Activated T-cell treated with anti-CD3 and anti-CD28 coated beads, Interleukin-2, amount 50 U/mL, for 24 hours (primary cell): Measurements from ENCODE around the gene RAPGEF4.

Experiments used
- DNase-seq: peaks from one replicate; pipeline ENCODE4 v3.0.0-alpha.2; 2020
- H3K27ac Mint-ChIP-seq: 2 replicates; pipeline ENCODE4 v1.8.0; 2020; ENCODE audit warnings: mild to moderate bottlenecking, mixed read lengths
- H3K27me3 Mint-ChIP-seq: 2 replicates; pipeline ENCODE4 v1.8.0; 2020; ENCODE audit warnings: mixed read lengths
- H3K36me3 Mint-ChIP-seq: 2 replicates; pipeline ENCODE4 v1.8.0; 2020; ENCODE audit warnings: low read depth, mixed read lengths
- H3K4me1 Mint-ChIP-seq: 2 replicates; pipeline ENCODE4 v1.8.0; 2020; ENCODE audit warnings: low read depth, mixed read lengths
- H3K4me3 Mint-ChIP-seq: 2 replicates; pipeline ENCODE4 v1.8.0; 2020; ENCODE audit warnings: mild to moderate bottlenecking, moderate library complexity, mixed read lengths
- H3K9me3 Mint-ChIP-seq: 2 replicates; pipeline ENCODE4 v1.8.0; 2020; ENCODE audit warnings: mixed read lengths

RAPGEF4 gene

GRCh38 chr2:173050684-173051083 lies 315.0 kb downstream of the RAPGEF4 start:
- Mint-ChIP-seq H3K4me1 (peaks cover 19% of the 10 kb centered on the region), H3K4me3 (no peak overlapping the region), H3K27ac (no peak overlapping the region), H3K36me3 (no peaks in the 10 kb centered on the region), H3K9me3 (no peaks in the 10 kb centered on the region), H3K27me3 (peaks cover 30% of the 10 kb centered on the region)
- no peak for DNase-seq

- Mint-ChIP-seq H3K36me3 (no peaks in the 10 kb centered on the region), H3K9me3 (no peaks in the 10 kb centered on the region), H3K4me3 (no peak overlapping the region), H3K27me3 (peaks cover 39% of the 10 kb centered on the region), H3K27ac (no peak overlapping the region), H3K4me1 (peaks cover 19% of the 10 kb centered on the region)
- DNase-seq = no peak
Observed at GRCh38 chr2:173051463-173052215, 316.0 kb downstream of the RAPGEF4 start.

GRCh38 chr2:173053043-173053699 lies 317.5 kb downstream of the RAPGEF4 start:
- peaks cover 19% of the 10 kb centered on the region for H3K4me1 Mint-ChIP-seq
- H3K9me3 Mint-ChIP-seq = no peaks in the 10 kb centered on the region
- H3K36me3 Mint-ChIP-seq = no peaks in the 10 kb centered on the region
- H3K4me3 Mint-ChIP-seq = no peak overlapping the region
- no peak overlapping the region for H3K27ac Mint-ChIP-seq
- peaks cover 49% of the 10 kb centered on the region for H3K27me3 Mint-ChIP-seq
- no peak for DNase-seq

- Mint-ChIP-seq H3K27ac (no peak overlapping the region), H3K9me3 (no peaks in the 10 kb centered on the region), H3K36me3 (no peaks in the 10 kb centered on the region), H3K4me3 (no peak overlapping the region), H3K4me1 (peaks cover 8% of the 10 kb centered on the region), H3K27me3 (peaks cover 49% of the 10 kb centered on the region)
- no peak for DNase-seq
Observed at GRCh38 chr2:173054466-173054865, 318.8 kb downstream of the RAPGEF4 start.

- H3K36me3 Mint-ChIP-seq = no peaks in the 10 kb centered on the region
- no peak overlapping the region for H3K4me3 Mint-ChIP-seq
- H3K4me1 Mint-ChIP-seq = no peaks in the 10 kb centered on the region
- H3K27me3 Mint-ChIP-seq = peaks cover 44% of the 10 kb centered on the region
- no peaks in the 10 kb centered on the region for H3K9me3 Mint-ChIP-seq
- DNase-seq = no peak
- no peak overlapping the region for H3K27ac Mint-ChIP-seq
Observed at GRCh38 chr2:173056705-173057364, 321.2 kb downstream of the RAPGEF4 start.

GRCh38 chr2:173058097-173058496 lies 322.5 kb downstream of the RAPGEF4 start:
- no peak overlapping the region for H3K27ac Mint-ChIP-seq
- no peak overlapping the region for H3K4me3 Mint-ChIP-seq
- H3K27me3 Mint-ChIP-seq = peaks cover 45% of the 10 kb centered on the region
- no peaks in the 10 kb centered on the region for H3K9me3 Mint-ChIP-seq
- H3K36me3 Mint-ChIP-seq = no peaks in the 10 kb centered on the region
- DNase-seq = no peak
- no peaks in the 10 kb centered on the region for H3K4me1 Mint-ChIP-seq

GRCh38 chr2:173058673-173059072 lies 323.0 kb downstream of the RAPGEF4 start:
- Mint-ChIP-seq H3K27ac (no peak overlapping the region), H3K9me3 (no peaks in the 10 kb centered on the region), H3K36me3 (no peaks in the 10 kb centered on the region), H3K4me1 (no peaks in the 10 kb centered on the region), H3K27me3 (peaks cover 41% of the 10 kb centered on the region), H3K4me3 (no peak overlapping the region)
- DNase-seq = no peak

GRCh38 chr2:173059292-173059691 lies 323.6 kb downstream of the RAPGEF4 start:
- Mint-ChIP-seq H3K9me3 (no peaks in the 10 kb centered on the region), H3K27ac (no peak overlapping the region), H3K4me1 (no peaks in the 10 kb centered on the region), H3K27me3 (peaks cover 47% of the 10 kb centered on the region), H3K4me3 (no peak overlapping the region), H3K36me3 (no peaks in the 10 kb centered on the region)
- no peak for DNase-seq

- H3K36me3 Mint-ChIP-seq = no peaks in the 10 kb centered on the region
- no peaks in the 10 kb centered on the region for H3K9me3 Mint-ChIP-seq
- H3K4me1 Mint-ChIP-seq = no peaks in the 10 kb centered on the region
- DNase-seq = no peak
- no peak overlapping the region for H3K27ac Mint-ChIP-seq
- peaks cover 44% of the 10 kb centered on the region for H3K27me3 Mint-ChIP-seq
- no peak overlapping the region for H3K4me3 Mint-ChIP-seq
Observed at GRCh38 chr2:173059971-173060461, 324.4 kb downstream of the RAPGEF4 start.

GRCh38 chr2:173062801-173063200 lies 327.2 kb downstream of the RAPGEF4 start:
- Mint-ChIP-seq H3K9me3 (no peaks in the 10 kb centered on the region), H3K4me1 (no peaks in the 10 kb centered on the region), H3K27me3 (peaks cover 41% of the 10 kb centered on the region), H3K27ac (no peak overlapping the region), H3K4me3 (no peak overlapping the region), H3K36me3 (no peaks in the 10 kb centered on the region)
- DNase-seq = no peak

- DNase-seq = no peak
- no peak overlapping the region for H3K4me3 Mint-ChIP-seq
- H3K27ac Mint-ChIP-seq = no peak overlapping the region
- H3K36me3 Mint-ChIP-seq = no peaks in the 10 kb centered on the region
- H3K27me3 Mint-ChIP-seq = peaks cover 46% of the 10 kb centered on the region
- H3K9me3 Mint-ChIP-seq = no peaks in the 10 kb centered on the region
- no peaks in the 10 kb centered on the region for H3K4me1 Mint-ChIP-seq
Observed at GRCh38 chr2:173064151-173064805, 328.6 kb downstream of the RAPGEF4 start.

GRCh38 chr2:173066887-173067676 lies 331.4 kb downstream of the RAPGEF4 start:
- DNase-seq = no peak
- peaks cover 59% of the 10 kb centered on the region for H3K27me3 Mint-ChIP-seq
- no peak overlapping the region for H3K4me3 Mint-ChIP-seq
- no peaks in the 10 kb centered on the region for H3K4me1 Mint-ChIP-seq
- no peaks in the 10 kb centered on the region for H3K36me3 Mint-ChIP-seq
- H3K9me3 Mint-ChIP-seq = no peaks in the 10 kb centered on the region
- no peak overlapping the region for H3K27ac Mint-ChIP-seq

GRCh38 chr2:173075056-173075780 lies 339.6 kb downstream of the RAPGEF4 start:
- no peak for DNase-seq
- H3K36me3 Mint-ChIP-seq = no peaks in the 10 kb centered on the region
- H3K27ac Mint-ChIP-seq = peak overlapping the region; percentile 66
- H3K4me3 Mint-ChIP-seq = peak overlapping the region; percentile 69
- H3K27me3 Mint-ChIP-seq = peaks cover 65% of the 10 kb centered on the region
- H3K4me1 Mint-ChIP-seq = peaks cover 26% of the 10 kb centered on the region
- no peaks in the 10 kb centered on the region for H3K9me3 Mint-ChIP-seq
